Erythroblast (primary cell): Measurements from ENCODE around the gene PON3.

Experiments
- DNase-seq, 2 experiments: peaks; one replicate each; lab custom pipeline; 2025; lab: John Stamatoyannopoulos, UW
- GATA1 ChIP-seq: IDR thresholded peaks from 2 replicates; pipeline ENCODE4 v1.6.1; 2011; ENCODE audit warnings: low read depth, mild to moderate bottlenecking, control low read depth, low read length, moderate library complexity
- POLR2A ChIP-seq: IDR thresholded peaks from 2 replicates; pipeline ENCODE4 v1.6.1; 2011; ENCODE audit warnings: mild to moderate bottlenecking, low read length

PON3 gene

GRCh38 chr7:95342642-95343307 lies 53.4 kb downstream of the PON3 start:
- TF ChIP-seq POLR2A = no peak
- no peak for TF ChIP-seq GATA1
- no peak for DNase-seq

DNA sequence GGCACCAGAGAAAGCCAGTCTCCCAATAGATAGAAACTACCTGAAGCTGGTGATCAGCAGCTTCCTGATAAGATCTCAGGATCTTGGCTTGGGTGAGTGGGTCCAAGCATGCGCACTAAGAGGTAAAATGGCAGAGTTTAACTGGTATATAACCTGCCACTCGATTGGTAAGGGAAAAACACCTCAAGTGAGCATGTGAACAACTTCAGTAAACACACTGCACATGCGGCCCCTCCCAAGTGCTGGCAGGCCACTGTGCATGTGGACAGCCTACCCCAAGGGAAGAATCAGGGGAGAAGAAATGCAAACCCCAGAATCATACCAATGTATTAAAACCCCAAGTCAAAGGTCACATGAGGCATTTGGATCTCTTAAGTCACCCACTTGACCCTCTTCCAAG lies 54.1 kb downstream of the PON3 start:
- no peak for DNase-seq
- TF ChIP-seq POLR2A = no peak
- no peak for TF ChIP-seq GATA1

GRCh38 chr7:95340491-95340890 lies 55.7 kb downstream of the PON3 start:
- TF ChIP-seq GATA1 = no peak
- no peak for DNase-seq

GRCh38 chr7:95338832-95339231 lies 57.3 kb downstream of the PON3 start:
- TF ChIP-seq GATA1 (no peak), POLR2A (no peak)
- no peak for DNase-seq

GRCh38 chr7:95335093-95335492 lies 61.1 kb downstream of the PON3 start:
- TF ChIP-seq POLR2A = no peak
- TF ChIP-seq GATA1 = no peak
- no peak for DNase-seq

DNA sequence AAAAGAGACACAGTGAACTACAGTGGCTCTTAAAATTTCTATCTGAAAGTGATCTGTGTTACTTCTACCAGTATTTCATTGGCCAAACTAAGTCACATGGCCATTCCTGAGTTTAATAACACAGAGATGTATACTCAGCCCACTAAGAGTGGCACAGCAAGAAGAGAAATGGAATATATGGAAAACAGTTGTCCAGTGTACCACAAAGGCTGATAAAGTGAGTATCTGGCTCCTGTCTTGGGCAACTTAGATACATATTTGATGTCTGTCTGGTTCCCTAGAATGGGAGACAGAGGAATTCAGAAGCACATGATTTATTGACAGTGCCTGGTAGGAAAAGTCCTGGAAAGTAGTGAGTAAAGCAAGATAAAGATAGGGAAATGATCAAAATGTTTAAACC lies 61.7 kb downstream of the PON3 start:
- TF ChIP-seq GATA1 = no peak
- no peak for TF ChIP-seq POLR2A
- DNase-seq = no peak

- TF ChIP-seq POLR2A = no peak
- TF ChIP-seq GATA1 = no peak
- DNase-seq = peak in 1 of 2 experiments; percentile 8
These were observed 65.2 kb downstream of the PON3 start for GRCh38 chr7:95330961-95331337.

- no peak for TF ChIP-seq POLR2A
- TF ChIP-seq GATA1 = no peak
- peak; percentile 9 to 19 for DNase-seq
These were observed 65.8 kb downstream of the PON3 start for GRCh38 chr7:95330204-95330960.

- no peak for DNase-seq
- TF ChIP-seq POLR2A (no peak), GATA1 (no peak)
These were observed 68.8 kb downstream of the PON3 start for GRCh38 chr7:95327356-95327755.

DNA sequence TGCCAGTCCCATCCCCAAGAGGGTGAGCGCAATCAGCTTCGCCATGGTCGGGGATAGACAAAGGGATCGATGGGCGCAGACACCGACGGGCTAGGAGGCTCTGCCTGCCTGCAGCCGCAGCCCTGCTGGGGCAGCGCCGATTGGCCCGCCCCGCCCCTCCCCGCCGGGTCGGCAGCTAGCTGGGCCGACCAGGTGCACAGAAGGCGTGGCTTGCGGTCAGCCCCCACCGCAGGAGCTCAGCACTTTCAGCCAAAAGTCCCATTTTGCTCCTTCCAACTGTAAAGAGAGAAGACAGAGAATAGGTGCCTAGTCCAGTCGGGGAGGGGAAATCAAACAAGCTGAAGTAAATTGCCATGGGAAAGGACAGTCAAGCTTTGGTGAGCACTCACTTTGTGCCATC lies 71.7 kb downstream of the PON3 start, which contains the start of gene PON1:
Gene PON1 (minus strand): TSS at position 102 of the 400 bp plus-strand sequence. CDS start 57 bp downstream, at position 45.
- TF ChIP-seq GATA1 (no peak), POLR2A (no peak)

DNA sequence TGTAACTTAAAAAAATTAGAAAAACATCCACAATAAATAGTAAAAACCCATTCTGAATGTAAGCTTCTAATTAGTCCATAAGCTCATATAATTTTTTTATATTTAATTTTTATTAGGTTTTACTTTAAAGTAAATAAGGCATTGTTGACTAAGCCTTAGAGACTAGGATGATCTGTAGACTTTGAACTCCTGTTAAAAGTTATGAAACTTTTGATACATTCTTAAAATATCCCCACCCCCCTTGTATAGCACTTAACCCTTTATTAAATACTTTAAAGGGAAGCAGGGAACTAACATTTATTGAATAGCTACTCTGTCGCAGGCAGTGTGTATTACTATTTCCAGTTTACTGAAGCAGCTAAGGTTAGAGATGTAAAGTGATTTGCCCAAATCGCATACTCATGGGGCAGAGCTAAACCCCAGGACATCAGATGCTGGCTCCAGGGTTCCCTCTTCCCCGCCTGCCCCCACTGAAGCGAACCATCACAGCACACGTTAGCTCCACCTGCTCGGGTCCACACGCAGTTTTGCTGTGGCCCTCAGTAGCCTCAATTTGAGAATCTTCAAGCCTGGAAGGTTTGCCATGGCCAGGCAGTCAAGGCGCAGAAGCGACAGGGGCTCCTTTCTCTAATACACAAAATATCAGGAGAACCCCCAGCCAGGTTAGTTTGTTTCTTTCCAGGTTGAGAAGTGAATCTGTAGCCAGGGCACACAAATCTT lies 72.6 kb downstream of the PON3 start:
- TF ChIP-seq POLR2A (no peak), GATA1 (no peak)
- DNase-seq = no peak

More for the DNA sequence above, 71.7 kb downstream of the PON3 start, which contains the start of gene PON1:
- no peak for DNase-seq

GRCh38 chr7:95322854-95323253 lies 73.3 kb downstream of the PON3 start:
- no peak for DNase-seq
- TF ChIP-seq GATA1 (no peak), POLR2A (no peak)

DNA sequence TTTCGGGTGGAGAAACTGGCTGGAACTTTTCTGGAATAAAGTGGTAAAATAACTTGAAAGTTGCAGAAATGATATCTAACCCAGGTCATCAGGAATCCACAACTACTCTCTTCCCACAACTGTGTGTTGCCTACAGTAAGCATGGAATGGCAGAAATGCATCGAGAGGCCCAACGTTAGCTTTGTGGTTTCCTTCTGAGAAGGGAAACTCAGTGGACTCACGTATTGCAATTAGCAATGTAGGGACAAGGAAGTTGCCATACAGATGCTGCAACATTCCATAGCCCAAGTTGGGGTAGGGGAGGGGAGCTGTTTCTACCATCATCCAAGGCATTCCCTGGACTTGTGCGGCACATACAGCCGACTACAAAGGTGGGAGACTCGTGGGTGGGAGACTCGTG lies 73.8 kb downstream of the PON3 start:
- TF ChIP-seq GATA1 (no peak), POLR2A (no peak)
- DNase-seq = no peak

DNA sequence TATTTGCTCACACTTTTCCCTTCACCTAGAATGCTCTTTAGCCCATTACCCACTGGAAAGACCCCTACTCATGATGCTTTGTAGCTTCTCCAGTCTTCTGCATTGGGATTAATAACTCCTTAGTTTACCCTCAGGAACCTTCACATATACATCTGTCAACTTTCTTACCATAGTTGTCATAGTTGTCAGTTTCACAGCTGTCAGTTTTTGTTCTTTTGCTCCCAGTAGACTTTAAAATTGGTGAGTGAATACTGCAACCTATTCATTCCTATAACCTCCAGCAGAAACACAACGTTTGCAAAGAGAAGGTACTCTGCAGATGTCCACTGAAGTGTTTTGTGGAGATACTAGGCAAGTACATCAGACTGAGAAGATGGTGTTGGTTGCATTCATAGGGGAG lies 74.5 kb downstream of the PON3 start:
- TF ChIP-seq POLR2A (no peak), GATA1 (no peak)
- no peak for DNase-seq

- no peak for DNase-seq
- TF ChIP-seq GATA1 = no peak
These were observed 75.5 kb downstream of the PON3 start for GRCh38 chr7:95320651-95321050.
